Esophagus squamous epithelium (tissue), 5 donors: ENCODE results near the gene TBX15. TPM values are rescaled to one million over a fixed set of nuclear protein-coding genes. Genes with fewer than 3 reads are reported as not detected.

ENCODE experiments used
- DNase-seq: peaks from one replicate; lab custom pipeline; 2025; lab: John Stamatoyannopoulos, UW
- H3K27ac ChIP-seq, 4 donors: fragments of 200-600 bp; sonication (generic); one replicate each; pipeline ENCODE4 v1.5.1; 2016 to 2019; ENCODE audit warnings: mild to moderate bottlenecking in 1 of 4
- H3K27me3 ChIP-seq, 4 donors: fragments of 200-600 bp; sonication (generic); 1 replicate in 3 of 4; 2 replicates in 1 of 4; pipeline versions ENCODE4 v1.5.1 to v1.6.0; 2017 to 2021; ENCODE audit warnings: antibody characterized with exemption in 1 of 4
- H3K36me3 ChIP-seq, 3 donors: fragments of 200-600 bp; sonication (generic); one replicate each; pipeline ENCODE4 v1.5.1; 2016 to 2019
- H3K4me1 ChIP-seq, 3 donors: fragments of 200-600 bp; sonication (generic); one replicate each; pipeline ENCODE4 v1.5.1; 2017 to 2019
- H3K4me3 ChIP-seq, 4 donors: fragments of 200-600 bp; sonication (generic); 1 replicate in 3 of 4; 2 replicates in 1 of 4; pipeline ENCODE4 v1.5.1; 2016 to 2019; ENCODE audit warnings: mild to moderate bottlenecking in 2 of 4, moderate library complexity in 1 of 4
- H3K9me3 ChIP-seq, 3 donors: fragments of 200-600 bp; sonication (generic); one replicate each; pipeline ENCODE4 v1.5.1; 2016 to 2019
- POLR2A ChIP-seq, 4 donors: fragments of 450-650 bp; IDR thresholded peaks; one replicate each; pipeline ENCODE4 v1.6.1; 2017; ENCODE audit warnings: antibody characterized with exemption in 4 of 4, mild to moderate bottlenecking in 4 of 4, moderate library complexity in 3 of 4
- WGBS, 2 donors: methylation state at CpG; one replicate each; pipeline ENCODE4 v1.1.5; 2018; 5-methylcytosine and 5-hydroxymethylcytosine counted together
- intact Hi-C: fragments of 100-400 bp; cut with DNase I; formaldehyde crosslinking; loops from one replicate; pipeline ENCODE4 v1.15.0; 2022
- total RNA-seq, 4 donors: library from RNA; depleted of rRNA; stranded (reverse); fragments of >200 nt; gene quantifications; one replicate each; pipeline ENCODE4 v1.1.0, GENCODE V29; 2016
- TF ChIP-seq, protein P1 (sequence below), 6 experiments: fragments of 450-650 bp in 4 of 6; fragments of 200-600 bp in 2 of 6; sonication (generic) in 2 of 6; IDR thresholded peaks; one replicate each; pipeline ENCODE4 v1.5.1; 2016 to 2019; ENCODE audit warnings: antibody characterized with exemption in 6 of 6, mild to moderate bottlenecking in 4 of 6, moderate library complexity in 4 of 6
- donor health status: DM: yes; HTN: yes; CAD: no.

TBX15 gene
- total RNA-seq, 4 donors from 2014 or later, result 0.15 to 0.19 TPM; not detected in 2

DNA sequence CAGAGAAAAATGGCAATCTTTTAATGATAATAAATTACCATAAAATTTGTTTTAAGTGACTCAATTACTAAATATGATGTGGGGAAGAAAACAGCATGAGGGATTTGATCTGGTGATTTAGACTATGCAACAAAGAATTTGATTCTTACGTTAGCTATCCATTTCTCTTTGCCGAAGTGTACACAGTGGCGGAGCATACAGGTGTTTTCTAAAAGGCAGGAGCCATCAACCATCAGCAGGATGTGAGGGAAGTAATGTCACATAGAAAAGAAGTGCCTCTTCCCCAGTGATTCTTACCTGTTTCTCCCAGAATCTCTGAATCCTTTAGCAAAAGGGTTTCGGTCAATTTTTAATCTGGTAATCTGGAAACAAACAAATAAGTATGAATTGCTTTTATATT, 74.3 kb downstream of the TBX15 start:
- TF ChIP-seq, protein P1, sequence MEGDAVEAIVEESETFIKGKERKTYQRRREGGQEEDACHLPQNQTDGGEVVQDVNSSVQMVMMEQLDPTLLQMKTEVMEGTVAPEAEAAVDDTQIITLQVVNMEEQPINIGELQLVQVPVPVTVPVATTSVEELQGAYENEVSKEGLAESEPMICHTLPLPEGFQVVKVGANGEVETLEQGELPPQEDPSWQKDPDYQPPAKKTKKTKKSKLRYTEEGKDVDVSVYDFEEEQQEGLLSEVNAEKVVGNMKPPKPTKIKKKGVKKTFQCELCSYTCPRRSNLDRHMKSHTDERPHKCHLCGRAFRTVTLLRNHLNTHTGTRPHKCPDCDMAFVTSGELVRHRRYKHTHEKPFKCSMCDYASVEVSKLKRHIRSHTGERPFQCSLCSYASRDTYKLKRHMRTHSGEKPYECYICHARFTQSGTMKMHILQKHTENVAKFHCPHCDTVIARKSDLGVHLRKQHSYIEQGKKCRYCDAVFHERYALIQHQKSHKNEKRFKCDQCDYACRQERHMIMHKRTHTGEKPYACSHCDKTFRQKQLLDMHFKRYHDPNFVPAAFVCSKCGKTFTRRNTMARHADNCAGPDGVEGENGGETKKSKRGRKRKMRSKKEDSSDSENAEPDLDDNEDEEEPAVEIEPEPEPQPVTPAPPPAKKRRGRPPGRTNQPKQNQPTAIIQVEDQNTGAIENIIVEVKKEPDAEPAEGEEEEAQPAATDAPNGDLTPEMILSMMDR (IDR thresholded peaks at IDR 0.05), result no peak
- TF ChIP-seq POLR2A (IDR thresholded peaks at IDR 0.05), result no peak
- no peaks in the 10 kb centered on the region for H3K9me3 ChIP-seq
- WGBS, 2 donors, result 64 to 80% methylated on average over 4 of the region's 4 CpGs
- H3K36me3 ChIP-seq, result no peaks in the 10 kb centered on the region
- peaks cover 0 to 83% (median 0%) of the 10 kb centered on the region in 4 donors for H3K27me3 ChIP-seq
- no peaks in the 10 kb centered on the region for H3K4me1 ChIP-seq
- H3K4me3 ChIP-seq, result no peak overlapping the region
- no peak overlapping the region for H3K27ac ChIP-seq
- no peak for DNase-seq
- intact Hi-C loops, result no loop called here

DNA sequence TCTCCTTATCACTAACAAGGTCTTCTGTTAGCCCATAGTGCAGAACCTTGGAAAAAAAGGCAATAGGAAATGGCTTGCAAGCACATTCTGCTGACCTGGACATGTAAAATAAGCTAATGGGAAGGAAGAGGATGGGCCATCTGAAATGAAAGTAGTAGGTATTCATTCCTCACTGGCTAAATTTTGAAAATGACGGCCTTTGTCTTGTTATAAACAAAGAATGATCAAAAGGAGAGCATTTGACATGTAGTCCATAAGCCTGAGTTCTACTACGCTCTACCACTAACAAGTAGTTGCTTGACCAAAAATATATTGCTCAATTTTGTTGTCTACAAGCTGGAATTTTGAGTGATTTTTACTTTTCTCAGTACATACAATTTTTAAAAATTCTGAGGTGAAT, 75.6 kb downstream of the TBX15 start:
- intact Hi-C loops, result no loop called here
- Histone ChIP-seq H3K27ac (no peak overlapping the region), H3K4me1 (no peaks in the 10 kb centered on the region), H3K4me3 (no peak overlapping the region), H3K9me3 (no peaks in the 10 kb centered on the region), H3K27me3 (peaks cover 0 to 74% (median 0%) of the 10 kb centered on the region in 4 donors), H3K36me3 (no peaks in the 10 kb centered on the region)
- DNase-seq, result no peak
- TF ChIP-seq, protein P1 (IDR thresholded peaks at IDR 0.05), result no peak
- TF ChIP-seq POLR2A (IDR thresholded peaks at IDR 0.05), result no peak
- 61 to 77% methylated on average over 2 of the region's 2 CpGs for WGBS, 2 donors

DNA sequence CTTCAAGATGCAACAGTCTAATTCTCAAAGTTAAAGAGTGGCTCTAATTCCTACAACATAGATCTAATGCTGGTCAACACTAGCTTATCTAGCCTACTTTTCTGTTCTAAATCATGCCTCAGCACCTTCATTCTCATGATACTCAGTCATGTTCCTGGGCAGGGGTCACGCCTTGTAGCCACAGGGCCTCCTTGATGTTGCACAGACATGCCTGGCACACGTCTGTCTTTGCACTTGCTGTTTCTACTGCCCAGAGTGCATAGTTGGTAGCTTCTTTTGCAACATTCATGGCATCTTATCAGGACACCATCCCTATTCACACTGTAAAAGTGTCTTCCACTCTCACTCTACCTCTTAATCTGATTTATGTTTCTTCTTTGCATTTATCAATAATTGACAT, 76.6 kb downstream of the TBX15 start:
- Histone ChIP-seq H3K27ac (no peak overlapping the region), H3K27me3 (peaks cover 0 to 67% (median 0%) of the 10 kb centered on the region in 4 donors), H3K4me3 (no peak overlapping the region), H3K9me3 (no peaks in the 10 kb centered on the region), H3K4me1 (no peaks in the 10 kb centered on the region), H3K36me3 (no peaks in the 10 kb centered on the region)
- DNase-seq, result no peak
- TF ChIP-seq, protein P1 (IDR thresholded peaks at IDR 0.05), result no peak
- no peak for TF ChIP-seq POLR2A (IDR thresholded peaks at IDR 0.05)
- intact Hi-C loops, result no loop called here
- WGBS, 2 donors, result 27 to 39% methylated on average over 2 of the region's 2 CpGs

DNA sequence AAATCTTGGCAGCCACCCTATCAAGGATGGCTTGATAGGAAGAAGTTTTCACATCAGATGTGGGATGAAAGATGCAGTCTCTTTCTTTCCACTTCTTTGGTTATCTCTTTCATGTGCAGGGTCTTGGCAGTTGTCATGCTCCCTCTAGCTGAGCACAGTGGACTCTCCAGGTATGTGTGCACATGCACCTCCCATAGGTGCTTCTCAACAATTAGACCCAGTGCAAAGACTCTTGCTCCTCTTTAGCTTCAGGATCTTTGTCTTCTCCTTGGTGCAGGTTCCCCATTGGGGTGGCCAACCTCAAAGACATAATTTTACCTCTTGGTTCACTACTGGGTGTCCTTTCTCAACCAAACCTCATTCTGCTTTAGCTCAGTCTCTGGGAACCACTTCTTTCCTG, 80.7 kb downstream of the TBX15 start:
- Histone ChIP-seq H3K4me1 (no peaks in the 10 kb centered on the region), H3K27ac (no peak overlapping the region), H3K4me3 (no peak overlapping the region), H3K27me3 (peaks cover 0 to 39% (median 0%) of the 10 kb centered on the region in 4 donors), H3K36me3 (no peaks in the 10 kb centered on the region), H3K9me3 (no peaks in the 10 kb centered on the region)
- no peak for DNase-seq
- intact Hi-C loops, result loop anchor here (5.0 kb wide), 1 partner anchor 50 kb away; no protein-coding TSS in a partner anchor
- TF ChIP-seq, protein P1 (IDR thresholded peaks at IDR 0.05), result no peak
- no peak for TF ChIP-seq POLR2A (IDR thresholded peaks at IDR 0.05)

DNA sequence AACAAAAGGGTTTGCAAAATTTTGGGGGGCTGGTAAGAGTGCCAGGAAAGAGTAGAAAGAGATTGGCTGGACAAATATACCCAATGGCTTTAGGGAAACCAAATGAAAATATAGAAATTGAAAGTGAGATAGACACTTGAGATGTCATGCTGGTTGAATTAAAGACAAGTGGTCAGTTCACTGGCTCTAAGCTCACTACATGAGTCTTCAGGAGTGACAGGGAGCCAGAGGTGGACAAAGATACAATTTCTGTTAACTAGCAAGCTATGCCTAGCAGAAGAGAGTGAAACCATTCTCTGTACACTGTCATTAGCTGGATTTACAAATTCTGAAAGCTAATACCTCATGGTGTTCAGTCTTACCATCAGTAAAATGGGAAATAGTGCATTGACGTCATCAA, 82.5 kb downstream of the TBX15 start:
- TF ChIP-seq, protein P1 (IDR thresholded peaks at IDR 0.05), result no peak
- no peak for TF ChIP-seq POLR2A (IDR thresholded peaks at IDR 0.05)
- H3K27me3 ChIP-seq, result peaks cover 0 to 32% (median 0%) of the 10 kb centered on the region in 4 donors
- intact Hi-C loops, result loop anchor here (5.0 kb wide), 1 partner anchor 52 kb away; no protein-coding TSS in a partner anchor
- no peak for DNase-seq
- H3K36me3 ChIP-seq, result no peaks in the 10 kb centered on the region
- no peak overlapping the region for H3K4me3 ChIP-seq
- no peak overlapping the region for H3K27ac ChIP-seq
- WGBS, 2 donors, result 85 to 89% methylated on average over 1 of the region's 1 CpG
- H3K9me3 ChIP-seq, result no peaks in the 10 kb centered on the region
- no peaks in the 10 kb centered on the region for H3K4me1 ChIP-seq
